BLaER1 (cell line): ENCODE data around the gene ADGRL1.

Experiments
- H3K27ac ChIP-seq: shearing (Covaris generic); formaldehyde crosslinking; 2 replicates; pipeline ENCODE4 v1.8.1; 2022
- H3K27me3 ChIP-seq: shearing (Covaris generic); formaldehyde crosslinking; 2 replicates; pipeline ENCODE4 v1.8.1; 2022
- H3K36me3 ChIP-seq: shearing (Covaris generic); formaldehyde crosslinking; 2 replicates; pipeline ENCODE4 v1.8.1; 2022
- H3K4me1 ChIP-seq: shearing (Covaris generic); formaldehyde crosslinking; 2 replicates; pipeline ENCODE4 v1.8.1; 2022
- H3K4me2 ChIP-seq: shearing (Covaris generic); formaldehyde crosslinking; 2 replicates; pipeline ENCODE4 v1.8.1; 2022
- H3K4me3 ChIP-seq: shearing (Covaris generic); formaldehyde crosslinking; 2 replicates; pipeline ENCODE4 v1.8.1; 2022
- H3K9ac ChIP-seq: shearing (Covaris generic); formaldehyde crosslinking; 2 replicates; pipeline ENCODE4 v1.8.1; 2022
- H3K9me3 ChIP-seq: shearing (Covaris generic); formaldehyde crosslinking; 2 replicates; pipeline ENCODE4 v1.8.1; 2022
- H4K20me1 ChIP-seq: shearing (Covaris generic); formaldehyde crosslinking; 2 replicates; pipeline ENCODE4 v1.8.1; 2022
- Cebpa-rat ChIP-seq: shearing (Covaris generic); IDR thresholded peaks from 2 replicates; pipeline ENCODE4 v1.8.1; 2022

The ADGRL1 gene

DNA sequence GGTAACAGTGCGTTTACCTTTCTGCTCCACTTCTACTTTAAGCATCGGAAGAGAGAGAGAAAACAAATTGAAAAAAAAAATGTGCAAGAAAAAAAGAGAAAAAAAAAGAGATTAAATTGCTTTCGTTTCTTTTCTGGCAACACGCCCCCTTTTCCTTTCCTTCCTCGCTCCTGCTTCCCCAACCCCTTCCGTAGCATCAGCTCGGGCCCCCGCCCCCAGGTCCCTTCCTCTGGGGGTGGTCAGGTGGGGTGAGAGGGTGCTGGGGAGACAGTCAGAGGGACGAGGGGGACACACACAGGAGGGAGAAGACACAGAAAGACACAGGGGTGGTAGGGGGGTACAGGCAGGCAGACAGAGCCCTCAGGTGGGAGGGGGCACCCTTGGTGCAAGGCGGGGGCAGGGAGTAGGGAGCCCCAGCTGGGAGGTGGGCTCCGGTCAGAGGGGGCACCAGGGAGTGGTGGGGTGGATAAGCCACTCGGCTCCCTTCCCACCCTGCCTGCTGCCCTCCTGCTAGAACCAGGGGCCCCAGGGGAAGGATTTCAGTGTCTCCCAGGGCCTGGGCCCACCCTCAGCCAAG is 38.9 kb downstream of the ADGRL1 start:
- Histone ChIP-seq H3K27me3 (no peaks in the 10 kb centered on the region), H3K4me2 (peak overlapping the region; percentile 94), H3K9me3 (0 out of 2 replicates have a peak, but pooled peaks cover 3% of the 10 kb centered on the region), H3K36me3 (peaks cover 50% of the 10 kb centered on the region), H4K20me1 (0 out of 2 replicates have a peak, but pooled peaks cover 10% of the 10 kb centered on the region), H3K4me1 (peaks cover 82% of the 10 kb centered on the region), H3K27ac (peak overlapping the region; percentile 77), H3K9ac (peak overlapping the region; percentile 69), H3K4me3 (peak overlapping the region; percentile 44)
- no peak for TF ChIP-seq Cebpa-rat

DNA sequence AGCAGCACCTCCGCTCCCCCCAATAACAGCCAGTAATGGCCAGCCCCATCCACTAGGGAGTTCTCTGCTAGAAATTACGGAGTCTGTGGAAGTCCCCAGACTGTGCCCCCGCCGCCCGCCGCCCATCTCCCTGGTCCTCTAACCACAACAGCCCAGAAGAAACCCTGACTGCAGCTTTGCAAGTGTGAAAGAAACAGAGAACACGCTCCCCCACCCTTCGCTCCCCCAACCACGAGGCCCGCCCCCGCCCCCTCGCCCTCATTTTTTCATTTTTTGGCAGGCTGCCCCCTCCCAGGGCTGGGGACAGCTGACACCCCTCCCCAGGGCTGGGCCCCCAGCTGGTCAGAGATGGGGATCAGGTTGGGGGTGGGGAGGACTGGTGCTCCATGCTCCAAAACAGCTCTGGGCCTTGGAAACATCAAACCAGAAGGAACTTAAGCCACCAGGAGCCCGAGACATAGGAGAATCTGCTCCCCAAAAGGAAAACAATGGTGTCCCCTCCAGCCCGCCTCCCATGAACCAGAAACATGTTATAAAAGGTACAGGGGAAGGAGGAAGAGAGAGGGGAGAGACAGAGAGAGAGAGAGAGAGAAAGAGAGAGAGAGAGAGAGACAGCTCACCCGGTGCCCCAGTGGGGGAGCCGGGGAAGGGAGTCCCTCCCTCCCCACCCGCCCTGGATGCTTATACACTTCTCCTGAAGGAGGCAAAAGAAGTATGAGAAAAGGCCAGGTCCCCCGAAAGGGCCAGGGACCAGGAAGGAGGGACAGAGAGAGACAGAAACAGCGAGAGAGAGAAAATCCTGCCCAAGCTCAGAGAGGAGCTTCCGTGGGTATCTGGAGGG is 39.8 kb downstream of the ADGRL1 start:
- no peaks in the 10 kb centered on the region for H3K27me3 ChIP-seq
- H3K36me3 ChIP-seq: peaks cover 48% of the 10 kb centered on the region
- H4K20me1 ChIP-seq: 0 out of 2 replicates have a peak, but pooled peaks cover 10% of the 10 kb centered on the region

GRCh38 chr19:14164724-14165493 is 41.1 kb downstream of the ADGRL1 start:
- H4K20me1 ChIP-seq: peaks cover 10% of the 10 kb centered on the region; the same call in 1 of the 2 replicates
- TF ChIP-seq Cebpa-rat: no peak
- H3K36me3 ChIP-seq: peaks cover 45% of the 10 kb centered on the region
- H3K9ac ChIP-seq: no peak overlapping the region; the same call in 1 of the 2 replicates
- H3K27ac ChIP-seq: peak overlapping the region; percentile 33
- no peaks in the 10 kb centered on the region for H3K27me3 ChIP-seq
- peak overlapping the region; percentile 94 for H3K4me2 ChIP-seq
- peaks cover 80% of the 10 kb centered on the region for H3K4me1 ChIP-seq
- H3K9me3 ChIP-seq: no peaks in the 10 kb centered on the region
- no peak overlapping the region; the same call in 1 of the 2 replicates for H3K4me3 ChIP-seq

More for the DNA sequence above, 39.8 kb downstream of the ADGRL1 start:
- Histone ChIP-seq H3K9me3 (0 out of 2 replicates have a peak, but pooled peaks cover 3% of the 10 kb centered on the region), H3K27ac (peak overlapping the region; percentile 77), H3K4me1 (peaks cover 76% of the 10 kb centered on the region), H3K4me2 (peak overlapping the region; percentile 94), H3K4me3 (peak overlapping the region; percentile 44; the same call in 1 of the 2 replicates), H3K9ac (no peak overlapping the region; the same call in 1 of the 2 replicates)
- no peak for TF ChIP-seq Cebpa-rat

- H4K20me1 ChIP-seq: peaks cover 19% of the 10 kb centered on the region; the same call in 1 of the 2 replicates
- H3K27me3 ChIP-seq: no peaks in the 10 kb centered on the region
- H3K4me2 ChIP-seq: peak overlapping the region; percentile 94
- 0 out of 2 replicates have a peak overlapping the region, but pooled peaks have one; percentile 41 for H3K9ac ChIP-seq
- peaks cover 87% of the 10 kb centered on the region for H3K4me1 ChIP-seq
- H3K9me3 ChIP-seq: no peaks in the 10 kb centered on the region
- TF ChIP-seq Cebpa-rat: no peak
- H3K27ac ChIP-seq: peak overlapping the region; percentile 44; the same call in 1 of the 2 replicates
- peaks cover 45% of the 10 kb centered on the region for H3K36me3 ChIP-seq
- no peak overlapping the region for H3K4me3 ChIP-seq
Observed at GRCh38 chr19:14164082-14164481, 41.9 kb downstream of the ADGRL1 start.

- no peaks in the 10 kb centered on the region for H3K9me3 ChIP-seq
- no peak overlapping the region for H3K4me3 ChIP-seq
- no peak overlapping the region for H3K27ac ChIP-seq
- H3K27me3 ChIP-seq: no peaks in the 10 kb centered on the region
- H3K36me3 ChIP-seq: peaks cover 48% of the 10 kb centered on the region
- H3K4me1 ChIP-seq: peaks cover 87% of the 10 kb centered on the region
- H4K20me1 ChIP-seq: peaks cover 27% of the 10 kb centered on the region; the same call in 1 of the 2 replicates
- peak overlapping the region; percentile 94; the same call in 1 of the 2 replicates for H3K4me2 ChIP-seq
- no peak overlapping the region for H3K9ac ChIP-seq
- TF ChIP-seq Cebpa-rat: no peak
Observed at GRCh38 chr19:14162871-14163297, 43.1 kb downstream of the ADGRL1 start.

DNA sequence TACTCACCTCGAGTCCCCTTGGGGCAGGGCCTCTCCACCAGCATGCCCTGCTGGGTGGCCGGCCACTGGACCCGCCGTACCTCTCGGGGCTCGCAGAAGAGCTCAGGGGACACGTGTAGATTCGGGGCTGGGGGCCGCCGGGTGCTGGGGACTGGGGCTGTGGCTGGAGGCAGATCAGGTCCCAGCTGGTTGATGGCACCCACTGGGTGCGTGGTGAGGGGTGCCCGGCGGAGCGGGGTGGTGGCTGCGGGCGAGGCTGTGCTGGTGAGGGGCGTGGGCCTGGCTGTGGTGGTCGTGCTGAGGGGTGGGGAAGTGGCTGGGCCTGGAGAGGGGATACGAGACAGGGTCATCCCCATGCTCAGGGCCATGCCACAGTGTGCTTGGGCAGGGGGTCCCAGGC is 44.7 kb downstream of the ADGRL1 start:
- Histone ChIP-seq H3K27me3 (no peaks in the 10 kb centered on the region), H3K4me2 (no peak overlapping the region), H3K4me1 (peaks cover 76% of the 10 kb centered on the region), H4K20me1 (peaks cover 23% of the 10 kb centered on the region; the same call in 1 of the 2 replicates), H3K27ac (no peak overlapping the region), H3K9ac (no peak overlapping the region), H3K4me3 (no peak overlapping the region), H3K9me3 (no peaks in the 10 kb centered on the region), H3K36me3 (peaks cover 62% of the 10 kb centered on the region)
- no peak for TF ChIP-seq Cebpa-rat

DNA sequence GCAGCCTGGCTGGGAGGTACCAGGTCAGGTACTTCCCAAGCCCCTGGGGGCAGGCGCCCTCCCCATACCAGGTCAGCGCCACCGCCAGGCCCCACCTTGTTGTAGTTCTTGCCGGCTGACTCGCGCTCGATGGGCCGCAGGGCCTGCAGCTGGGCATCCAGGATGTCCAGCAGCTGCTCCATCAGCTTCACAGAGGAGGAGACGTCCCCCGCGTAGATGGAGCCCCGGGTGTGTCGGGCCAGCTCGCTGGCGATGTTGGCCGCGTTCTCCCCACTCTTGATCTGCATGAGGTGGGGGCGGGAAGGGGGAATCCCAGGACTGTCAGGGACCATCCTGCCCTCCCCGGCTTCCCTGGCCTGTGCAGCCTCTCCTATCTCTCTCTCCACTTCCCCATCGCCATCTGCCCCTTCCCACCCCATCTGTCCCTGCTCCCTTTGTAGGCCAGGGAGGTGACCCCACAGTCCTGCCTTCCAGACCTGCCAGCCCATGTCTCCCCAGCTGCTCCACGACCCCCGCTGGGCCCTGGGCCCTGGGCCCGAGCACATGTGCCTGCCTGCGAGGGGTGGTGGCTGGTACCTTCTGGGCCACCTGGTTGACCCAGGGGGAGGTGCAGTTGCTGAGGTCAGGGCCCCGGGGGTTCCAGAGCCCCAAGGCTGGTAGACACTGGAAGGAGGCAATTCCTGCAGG is 45.8 kb downstream of the ADGRL1 start:
- H3K4me3 ChIP-seq: no peak overlapping the region

GRCh38 chr19:14159059-14159458 is 46.9 kb downstream of the ADGRL1 start:
- Histone ChIP-seq H3K4me2 (peak overlapping the region; percentile 82), H3K9me3 (no peaks in the 10 kb centered on the region), H4K20me1 (peaks cover 17% of the 10 kb centered on the region; the same call in 1 of the 2 replicates), H3K36me3 (peaks cover 82% of the 10 kb centered on the region), H3K9ac (peak overlapping the region; percentile 67), H3K27me3 (no peaks in the 10 kb centered on the region), H3K27ac (peak overlapping the region; percentile 64), H3K4me3 (no peak overlapping the region), H3K4me1 (peaks cover 54% of the 10 kb centered on the region)
- TF ChIP-seq Cebpa-rat: no peak

More for the DNA sequence above, 45.8 kb downstream of the ADGRL1 start:
- peak overlapping the region; percentile 82 for H3K4me2 ChIP-seq
- no peaks in the 10 kb centered on the region for H3K9me3 ChIP-seq
- H3K27ac ChIP-seq: peak overlapping the region; percentile 64
- H3K9ac ChIP-seq: 0 out of 2 replicates have a peak overlapping the region, but pooled peaks have one; percentile 67
- H3K36me3 ChIP-seq: peaks cover 72% of the 10 kb centered on the region
- peaks cover 23% of the 10 kb centered on the region; the same call in 1 of the 2 replicates for H4K20me1 ChIP-seq
- no peaks in the 10 kb centered on the region for H3K27me3 ChIP-seq
- no peak for TF ChIP-seq Cebpa-rat
- peaks cover 65% of the 10 kb centered on the region for H3K4me1 ChIP-seq
